CD14-positive monocyte (primary cell): Measurements from ENCODE around the gene COL11A1. TPM values are rescaled to one million over a fixed set of nuclear protein-coding genes. Genes with fewer than 3 reads are reported as not detected.

Experiments
- DNase-seq, 3 donors: peaks; one replicate each; pipeline ENCODE4 v3.0.0-alpha.2; 2011 to 2022
- H2AFZ ChIP-seq: 2 replicates; pipeline ENCODE4 v1.6.0; 2012; ENCODE audit warnings: mild to moderate bottlenecking, low read depth, low read length, inconsistent platforms; ENCODE audit not compliant: insufficient read depth, poor library complexity, severe bottlenecking
- H3K27ac ChIP-seq, 2 donors: 1 replicate in 1 of 2; 2 replicates in 1 of 2; pipeline ENCODE4 v1.5.1; 2012 to 2013; ENCODE audit warnings: low read length in 2 of 2, control low read depth in 1 of 2, inconsistent platforms in 1 of 2, low read depth in 1 of 2, mild to moderate bottlenecking in 1 of 2
- H3K27me3 ChIP-seq, 2 donors: one replicate each; pipeline versions ENCODE4 v1.6.0 to v1.6.1; 2011 to 2013; ENCODE audit warnings: low read length in 2 of 2; ENCODE audit not compliant: control insufficient read depth in 2 of 2, insufficient read depth in 2 of 2
- H3K36me3 ChIP-seq, 2 donors: replicated peaks in 1 of 2; 1 replicate in 1 of 2; 2 replicates in 1 of 2; pipeline versions ENCODE4 v1.5.1 to v1.6.1; 2012 to 2013; ENCODE audit warnings: low read length in 2 of 2, control low read depth in 1 of 2, inconsistent platforms in 1 of 2, mild to moderate bottlenecking in 1 of 2; ENCODE audit not compliant: insufficient read depth in 2 of 2, control insufficient read depth in 1 of 2
- H3K4me1 ChIP-seq, 2 donors: 1 replicate in 1 of 2; 2 replicates in 1 of 2; pipeline versions ENCODE4 v1.5.1 to v1.6.1; 2012 to 2013; ENCODE audit warnings: low read length in 2 of 2, control low read depth in 1 of 2, inconsistent platforms in 1 of 2, mild to moderate bottlenecking in 1 of 2, moderate library complexity in 1 of 2; ENCODE audit not compliant: insufficient read depth in 2 of 2, control insufficient read depth in 1 of 2
- H3K4me2 ChIP-seq: replicated peaks from 2 replicates; pipeline ENCODE3; 2012; ENCODE audit warnings: low read length, moderate library complexity, mild to moderate bottlenecking; ENCODE audit not compliant: poor library complexity, severe bottlenecking; ENCODE audit errors: extremely low read depth
- H3K4me3 ChIP-seq, 3 experiments: fragments of 200-600 bp in 1 of 3; sonication (generic) in 1 of 3; replicated peaks in 1 of 3; 1 replicate in 2 of 3; 2 replicates in 1 of 3; pipeline ENCODE4 v1.5.1; 2011 to 2013; ENCODE audit warnings: low read length in 3 of 3, mild to moderate bottlenecking in 3 of 3, control low read depth in 2 of 3, low read depth in 2 of 3, inconsistent platforms in 1 of 3, moderate library complexity in 1 of 3
- H3K79me2 ChIP-seq: 2 replicates; pipeline ENCODE4 v1.6.0; 2012; ENCODE audit warnings: mild to moderate bottlenecking, control low read depth, inconsistent platforms, low read length, moderate library complexity; ENCODE audit not compliant: insufficient read depth
- H3K9ac ChIP-seq: 2 replicates; pipeline ENCODE4 v1.6.0; 2017; ENCODE audit warnings: low read length, mild to moderate bottlenecking; ENCODE audit not compliant: insufficient read depth, poor library complexity, severe bottlenecking
- H3K9me3 ChIP-seq, 2 donors: replicated peaks in 1 of 2; 1 replicate in 1 of 2; 2 replicates in 1 of 2; pipeline versions ENCODE4 v1.5.1 to v1.6.1; 2012 to 2013; ENCODE audit warnings: low read length in 2 of 2, control low read depth in 1 of 2; ENCODE audit not compliant: control insufficient read depth in 1 of 2, insufficient read depth in 1 of 2
- H4K20me1 ChIP-seq: 2 replicates; pipeline ENCODE4 v1.6.0; 2012; ENCODE audit warnings: mild to moderate bottlenecking, low read length, control low read depth, moderate library complexity; ENCODE audit not compliant: insufficient read depth
- H3K27ac Mint-ChIP-seq, 7 donors: one replicate each; pipeline ENCODE4 v1.8.0; 2020; ENCODE audit warnings: mild to moderate bottlenecking in 7 of 7, mixed read lengths in 7 of 7, moderate library complexity in 6 of 7, inconsistent platforms in 2 of 7
- H3K27me3 Mint-ChIP-seq, 3 donors: one replicate each; pipeline ENCODE4 v1.8.0; 2021 to 2022; ENCODE audit warnings: low read depth in 3 of 3, mild to moderate bottlenecking in 3 of 3, mixed read lengths in 3 of 3, moderate library complexity in 3 of 3, inconsistent platforms in 1 of 3
- H3K36me3 Mint-ChIP-seq, 2 donors: one replicate each; pipeline ENCODE4 v1.8.0; 2020; ENCODE audit warnings: mixed read lengths in 2 of 2, inconsistent platforms in 1 of 2, mild to moderate bottlenecking in 1 of 2
- H3K4me1 Mint-ChIP-seq: one replicate; pipeline ENCODE4 v1.8.0; 2020; ENCODE audit warnings: mild to moderate bottlenecking, mixed read lengths
- H3K4me3 Mint-ChIP-seq, 2 donors: one replicate each; pipeline ENCODE4 v1.8.0; 2020; ENCODE audit warnings: mild to moderate bottlenecking in 2 of 2, mixed read lengths in 2 of 2, moderate library complexity in 1 of 2
- H3K9me3 Mint-ChIP-seq, 7 donors: one replicate each; pipeline ENCODE4 v1.8.0; 2020 to 2022; ENCODE audit warnings: mixed read lengths in 7 of 7, mild to moderate bottlenecking in 6 of 7, moderate library complexity in 6 of 7, inconsistent platforms in 2 of 7
- CTCF ChIP-seq: fragments of 200-600 bp; IDR thresholded peaks from one replicate; pipeline ENCODE4 v1.8.0; 2022; ENCODE audit warnings: antibody characterized with exemption, mild to moderate bottlenecking
- WGBS: methylation state at CpG from one replicate; pipeline ENCODE4 v1.1.5; 2013; ENCODE audit warnings: missing lambda C conversion rate; ENCODE audit not compliant: insufficient coverage; 5-methylcytosine and 5-hydroxymethylcytosine counted together
- intact Hi-C, 2 donors: fragments of 100-400 bp; cut with micrococcal nuclease; formaldehyde crosslinking; loops; one replicate each; pipeline versions ENCODE4 v1.15.0 to v1.15.1; 2023
- polyA plus RNA-seq, 3 donors: library from polyadenylated mRNA; depleted of rRNA in 1 of 3; unstranded in 2 of 3; stranded (reverse) in 1 of 3; fragments of 300-500 nt in 2 of 3; fragments of >200 nt in 1 of 3; fragmentation: Illumina TruSeq in 2 of 3; gene quantifications; 1 replicate in 2 of 3; 2 replicates in 1 of 3; pipeline ENCODE4 v1.2.3, GENCODE V29; 2012 to 2021

COL11A1 gene
- polyA plus RNA-seq, 3 donors = not detected

DNA sequence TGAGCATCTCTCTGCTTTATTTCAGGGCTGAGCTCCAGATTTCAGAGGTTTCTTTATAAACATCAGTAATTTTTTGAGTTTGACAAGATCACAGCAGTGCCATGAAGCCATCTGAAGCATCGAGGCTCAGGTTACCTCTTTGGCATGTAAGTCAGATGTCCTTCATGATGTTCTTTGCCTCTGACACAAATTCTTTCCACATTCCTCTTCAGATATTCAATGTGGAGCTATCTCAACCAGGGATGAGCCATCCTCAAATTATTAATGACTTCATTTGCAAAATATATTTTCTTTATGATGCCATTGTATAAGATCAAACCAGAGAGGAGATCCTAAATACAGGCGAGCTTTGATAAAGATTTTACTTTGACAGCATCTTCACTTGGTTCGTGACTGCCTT is 256.7 kb downstream of the COL11A1 start:
- Histone ChIP-seq H3K79me2 (no peaks in the 10 kb centered on the region), H4K20me1 (no peaks in the 10 kb centered on the region), H3K27me3 (no peaks in the 10 kb centered on the region), H3K4me1 (no peaks in the 10 kb centered on the region), H3K4me3 (no peak overlapping the region), H3K9me3 (peaks cover 16 to 20% of the 10 kb centered on the region in 2 donors), H3K27ac (no peak overlapping the region), H2AFZ (no peak overlapping the region), H3K9ac (no peak overlapping the region), H3K36me3 (no peaks in the 10 kb centered on the region), H3K4me2 (no peak overlapping the region)
- Mint-ChIP-seq H3K36me3 (no peaks in the 10 kb centered on the region), H3K9me3 (peaks cover 3 to 17% (median 8%) of the 10 kb centered on the region in 7 donors), H3K27ac (no peak overlapping the region), H3K27me3 (no peaks in the 10 kb centered on the region), H3K4me3 (no peak overlapping the region), H3K4me1 (no peaks in the 10 kb centered on the region)
- no peak for DNase-seq
- TF ChIP-seq CTCF = no peak
- intact Hi-C loops = no loop called here
- WGBS = 83% methylated on average over 1 of the region's 3 CpGs

DNA sequence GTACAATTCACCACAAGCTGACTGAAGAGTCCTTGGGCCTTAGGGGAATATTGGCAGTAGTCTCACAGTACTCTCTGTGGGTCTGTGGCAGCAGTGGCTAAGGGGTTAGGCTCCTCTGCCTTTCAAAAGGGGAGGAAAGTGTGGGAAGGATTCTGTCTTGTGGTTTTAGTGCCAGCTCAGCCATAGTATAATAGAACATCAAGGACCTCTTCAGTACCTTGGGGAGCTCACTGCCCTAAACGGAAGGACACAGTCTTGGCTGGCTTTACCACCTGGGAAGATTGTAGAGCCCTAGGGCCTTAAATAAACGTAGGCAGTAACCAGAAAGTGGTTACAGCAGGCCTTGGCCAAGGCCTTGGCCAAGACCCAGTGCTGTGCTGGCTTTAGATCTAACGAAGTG is 265.7 kb downstream of the COL11A1 start:
- Mint-ChIP-seq H3K4me3 (no peak overlapping the region), H3K27me3 (no peaks in the 10 kb centered on the region), H3K27ac (no peak overlapping the region), H3K36me3 (no peaks in the 10 kb centered on the region), H3K4me1 (no peaks in the 10 kb centered on the region), H3K9me3 (peaks cover 1 to 20% (median 3%) of the 10 kb centered on the region in 7 donors)
- DNase-seq = no peak
- Histone ChIP-seq H3K79me2 (no peaks in the 10 kb centered on the region), H3K9ac (no peak overlapping the region), H4K20me1 (no peaks in the 10 kb centered on the region), H3K4me2 (no peak overlapping the region), H3K36me3 (no peaks in the 10 kb centered on the region), H3K9me3 (peaks cover 8 to 19% of the 10 kb centered on the region in 2 donors), H3K4me3 (no peak overlapping the region), H3K27ac (no peak overlapping the region), H2AFZ (no peak overlapping the region), H3K27me3 (no peaks in the 10 kb centered on the region), H3K4me1 (no peaks in the 10 kb centered on the region)
- TF ChIP-seq CTCF = no peak
- intact Hi-C loops = no loop called here
- WGBS = 65% methylated on average over 2 of the region's 3 CpGs
